ENCODE measurements around the gene METAP2. TPM values are rescaled to one million over a fixed set of nuclear protein-coding genes. Genes with fewer than 3 reads are reported as not detected.
"Not testable (repeated sequence)": the region's sequence is repeated elsewhere in the genome, so short reads cannot be mapped to it uniquely, and the experiment has no call there.

METAP2 gene
- total RNA-seq, 4 donors from 2014 or later = 25.1 to 106 (median 30.0) TPM

- no peaks in the 10 kb centered on the region for H3K27me3 ChIP-seq
- H3K36me3 ChIP-seq = no peaks in the 10 kb centered on the region
- H3K9me3 ChIP-seq = no peaks in the 10 kb centered on the region
- DNase-seq = no peak
- no peak overlapping the region for H3K4me3 ChIP-seq
- H3K4me1 ChIP-seq = no peaks in the 10 kb centered on the region
- TF ChIP-seq POLR2A (IDR thresholded peaks at IDR 0.05) (no peak), CTCF (IDR thresholded peaks at IDR 0.05) (no peak)
- H3K27ac ChIP-seq = no peak overlapping the region
Observed at GRCh38 chr12:95437565-95437964, 36.4 kb upstream of the METAP2 start.

- no peak for TF ChIP-seq CTCF (IDR thresholded peaks at IDR 0.05)
- TF ChIP-seq POLR2A (IDR thresholded peaks at IDR 0.05) = no peak
- Histone ChIP-seq H3K9me3 (no peaks in the 10 kb centered on the region), H3K36me3 (no peaks in the 10 kb centered on the region), H3K27ac (no peak overlapping the region), H3K4me1 (no peaks in the 10 kb centered on the region), H3K27me3 (no peaks in the 10 kb centered on the region), H3K4me3 (no peak overlapping the region)
- peak in 2 of 3 donors; percentile 48 to 55 for DNase-seq
Observed at GRCh38 chr12:95439461-95440230, 34.3 kb upstream of the METAP2 start.

GRCh38 chr12:95440401-95440800 lies 33.6 kb upstream of the METAP2 start:
- Histone ChIP-seq H3K4me3 (no peak overlapping the region), H3K27me3 (no peaks in the 10 kb centered on the region), H3K4me1 (no peaks in the 10 kb centered on the region), H3K9me3 (no peaks in the 10 kb centered on the region), H3K27ac (no peak overlapping the region), H3K36me3 (no peaks in the 10 kb centered on the region)
- no peak for TF ChIP-seq POLR2A (IDR thresholded peaks at IDR 0.05)
- no peak for TF ChIP-seq CTCF (IDR thresholded peaks at IDR 0.05)
- DNase-seq = no peak

GRCh38 chr12:95443459-95443858 lies 30.5 kb upstream of the METAP2 start:
- no peak overlapping the region for H3K27ac ChIP-seq
- H3K4me1 ChIP-seq = peaks cover 0 to 15% (median 0%) of the 10 kb centered on the region in 4 donors
- H3K36me3 ChIP-seq = no peaks in the 10 kb centered on the region
- H3K27me3 ChIP-seq = no peaks in the 10 kb centered on the region
- H3K9me3 ChIP-seq = no peaks in the 10 kb centered on the region
- TF ChIP-seq CTCF (IDR thresholded peaks at IDR 0.05) (no peak), POLR2A (IDR thresholded peaks at IDR 0.05) (no peak)
- no peak overlapping the region for H3K4me3 ChIP-seq
- DNase-seq = no peak

GRCh38 chr12:95445099-95445498 lies 28.9 kb upstream of the METAP2 start:
- not testable (repeated sequence) for H3K27me3 ChIP-seq, H3K9me3 ChIP-seq, H3K4me3 ChIP-seq, H3K27ac ChIP-seq, DNase-seq, H3K36me3 ChIP-seq
- H3K4me1 ChIP-seq = peaks cover 0 to 15% (median 0%) of the 10 kb centered on the region in 4 donors

- no peak for DNase-seq
- H3K4me1 ChIP-seq = peaks cover 0 to 15% (median 0%) of the 10 kb centered on the region in 4 donors
- peak overlapping the region in 1 of 4 donors; percentile 24 for H3K4me3 ChIP-seq
- no peaks in the 10 kb centered on the region for H3K36me3 ChIP-seq
- no peak overlapping the region for H3K27ac ChIP-seq
- H3K27me3 ChIP-seq = no peaks in the 10 kb centered on the region
- no peaks in the 10 kb centered on the region for H3K9me3 ChIP-seq
- no peak for TF ChIP-seq POLR2A (IDR thresholded peaks at IDR 0.05)
- no peak for TF ChIP-seq CTCF (IDR thresholded peaks at IDR 0.05)
Observed at GRCh38 chr12:95445884-95446505, 28.0 kb upstream of the METAP2 start.

Data from Peyer's patch (tissue), 4 donors.